GDM1 (cell line): ENCODE results near the gene PDCD1.
"Not testable (repeated sequence)": the region's sequence is repeated elsewhere in the genome, so short reads cannot be mapped to it uniquely, and the experiment has no call there.

ENCODE experiments used
- DNase-seq: peaks from one replicate; lab custom pipeline; 2025; lab: John Stamatoyannopoulos, UW

Gene PDCD1

DNA sequence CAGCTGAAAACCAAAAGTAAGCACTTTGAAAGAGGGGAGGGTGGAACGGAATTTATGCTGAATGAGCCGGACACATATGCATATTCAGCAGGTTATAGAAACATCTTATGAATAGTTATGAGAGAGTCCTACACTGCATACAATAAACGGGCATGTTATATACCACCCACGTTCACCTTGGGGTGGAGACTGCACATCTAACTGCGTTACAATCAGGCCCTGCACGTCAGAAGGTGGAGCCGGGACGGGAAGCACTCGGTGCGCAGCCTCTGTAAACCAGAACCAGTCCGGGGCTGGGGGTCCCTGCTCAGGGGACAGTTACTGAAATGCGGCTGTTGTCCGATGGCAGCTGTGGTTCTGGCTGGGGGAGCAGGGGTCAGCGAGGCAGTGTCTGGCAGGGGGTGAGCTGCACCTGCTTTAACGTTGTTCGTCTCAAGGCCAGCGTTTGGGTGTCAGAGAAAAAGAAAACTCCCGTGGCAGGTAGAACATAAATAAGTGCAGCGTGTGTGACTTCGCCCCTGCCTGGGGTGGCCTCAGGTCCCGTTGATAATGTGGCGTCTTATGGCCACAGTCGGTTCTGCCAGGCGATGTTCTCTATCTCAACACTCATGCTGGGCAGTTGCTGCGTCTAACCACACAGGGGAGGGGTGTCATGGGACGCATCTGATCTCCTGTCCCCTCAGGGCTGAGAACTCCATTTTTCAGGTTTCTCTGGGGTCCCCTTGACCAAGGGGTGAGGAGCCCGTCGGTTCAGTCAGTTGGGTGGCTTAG, 24.8 kb downstream of the PDCD1 start:
- not testable (repeated sequence) for DNase-seq

DNA sequence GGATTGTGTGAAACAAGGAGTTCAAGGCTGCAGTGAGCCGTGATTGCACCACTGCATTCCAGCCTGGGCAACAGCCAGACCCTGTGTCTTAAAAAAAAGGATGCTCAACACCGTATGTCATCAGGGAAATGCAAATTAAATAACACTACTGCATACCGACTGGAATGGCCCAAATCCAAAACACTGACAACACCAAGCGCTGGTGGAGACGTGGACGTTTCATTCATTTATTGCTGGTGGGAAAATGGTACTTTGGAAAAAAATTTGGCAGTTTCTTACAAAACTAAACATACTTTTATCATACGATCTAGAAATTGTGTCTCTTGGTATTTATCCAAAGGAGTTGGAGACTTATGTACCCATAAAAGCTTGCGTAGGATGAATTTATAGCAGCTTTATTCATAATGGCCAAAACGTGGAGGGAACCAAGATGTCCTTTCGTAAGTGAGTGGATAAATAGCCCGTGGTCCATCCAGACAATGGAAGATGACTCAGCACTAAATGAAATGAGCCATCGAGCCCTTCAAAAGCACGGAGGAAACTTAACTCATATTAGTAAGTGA, 25.5 kb downstream of the PDCD1 start:
- no peak for DNase-seq

DNA sequence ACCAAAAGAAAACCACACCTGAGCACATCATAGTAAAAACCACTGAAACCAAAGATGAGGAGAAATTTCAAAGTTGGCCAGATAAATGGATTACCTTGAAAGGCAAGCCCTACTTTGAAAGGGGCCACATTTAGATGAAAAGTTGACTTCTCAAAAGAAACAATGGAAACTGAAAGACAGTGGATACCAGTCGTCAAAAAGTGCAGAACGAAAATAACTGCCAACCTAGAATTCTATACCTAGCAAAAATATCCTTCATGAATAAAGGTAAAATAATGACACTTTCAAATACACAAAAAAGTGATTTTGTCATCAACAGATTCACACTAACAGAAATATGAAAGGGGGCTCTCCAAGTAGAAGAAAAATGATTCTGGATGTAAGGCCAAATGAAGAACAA, 31.3 kb downstream of the PDCD1 start:
- DNase-seq, result no peak

DNA sequence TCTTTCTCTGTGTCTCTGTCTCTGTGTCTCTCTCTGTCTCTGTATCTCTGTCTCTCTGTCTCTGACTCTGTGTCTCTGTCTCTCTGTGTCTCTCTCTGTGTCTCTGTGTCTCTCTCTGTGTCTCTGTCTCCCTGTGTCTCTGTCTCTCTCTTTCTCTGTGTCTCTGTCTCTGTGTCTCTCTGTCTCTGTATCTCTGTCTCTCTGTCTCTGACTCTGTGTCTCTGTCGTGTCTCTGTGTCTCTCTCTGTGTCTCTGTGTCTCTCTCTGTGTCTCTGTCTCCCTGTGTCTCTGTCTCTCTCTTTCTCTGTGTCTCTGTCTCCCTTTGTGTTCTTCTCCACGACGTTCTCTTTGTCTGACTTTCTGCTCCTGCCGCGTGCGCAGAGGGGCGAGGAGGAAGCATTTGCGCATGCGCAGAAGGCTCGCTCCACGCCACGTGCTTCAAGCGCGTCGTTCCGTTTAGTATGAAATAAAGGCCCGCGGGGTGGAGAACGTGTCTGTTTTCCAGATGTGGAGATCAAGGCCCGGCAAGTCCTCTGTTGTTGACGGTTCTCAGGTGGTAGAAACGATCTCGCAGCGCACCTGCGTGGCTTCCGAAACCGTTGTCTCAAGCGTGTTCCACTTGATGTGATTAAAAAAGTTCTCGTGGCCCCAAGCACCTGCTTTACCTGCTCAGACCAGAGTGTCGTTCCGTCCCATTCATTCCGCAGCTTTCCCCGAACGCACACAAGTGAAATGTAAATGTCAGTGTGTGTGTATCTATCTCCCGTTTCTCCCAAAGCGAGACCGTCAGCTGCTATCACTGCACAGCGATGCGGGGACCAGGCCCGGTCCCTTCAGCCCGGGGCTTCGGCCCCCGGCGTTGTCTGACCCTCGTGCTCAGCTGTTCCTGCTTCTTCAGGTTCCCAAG, 34.9 kb downstream of the PDCD1 start:
- not testable (repeated sequence) for DNase-seq

DNA sequence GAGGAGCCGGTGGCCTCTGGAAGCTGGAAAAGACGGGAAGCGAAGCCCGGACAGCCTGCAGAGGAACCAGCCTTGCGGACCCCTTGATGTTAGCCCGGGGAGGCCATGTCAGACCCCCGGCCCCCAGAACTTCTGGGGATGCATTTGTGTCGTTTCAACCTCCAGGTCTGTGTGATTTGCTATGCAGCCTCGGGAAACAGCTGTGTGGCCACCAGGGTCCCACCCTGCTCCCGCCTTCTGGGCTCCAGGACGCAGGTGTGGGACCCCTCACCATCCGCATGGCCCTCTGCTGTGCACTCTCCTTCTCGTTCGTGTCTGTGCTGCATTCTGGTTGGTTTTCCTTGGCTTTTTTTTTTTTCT, 36.5 kb downstream of the PDCD1 start:
- DNase-seq, result no peak

- no peak for DNase-seq
These were observed 37.0 kb downstream of the PDCD1 start for GRCh38 chr2:241821460-241822263.

DNA sequence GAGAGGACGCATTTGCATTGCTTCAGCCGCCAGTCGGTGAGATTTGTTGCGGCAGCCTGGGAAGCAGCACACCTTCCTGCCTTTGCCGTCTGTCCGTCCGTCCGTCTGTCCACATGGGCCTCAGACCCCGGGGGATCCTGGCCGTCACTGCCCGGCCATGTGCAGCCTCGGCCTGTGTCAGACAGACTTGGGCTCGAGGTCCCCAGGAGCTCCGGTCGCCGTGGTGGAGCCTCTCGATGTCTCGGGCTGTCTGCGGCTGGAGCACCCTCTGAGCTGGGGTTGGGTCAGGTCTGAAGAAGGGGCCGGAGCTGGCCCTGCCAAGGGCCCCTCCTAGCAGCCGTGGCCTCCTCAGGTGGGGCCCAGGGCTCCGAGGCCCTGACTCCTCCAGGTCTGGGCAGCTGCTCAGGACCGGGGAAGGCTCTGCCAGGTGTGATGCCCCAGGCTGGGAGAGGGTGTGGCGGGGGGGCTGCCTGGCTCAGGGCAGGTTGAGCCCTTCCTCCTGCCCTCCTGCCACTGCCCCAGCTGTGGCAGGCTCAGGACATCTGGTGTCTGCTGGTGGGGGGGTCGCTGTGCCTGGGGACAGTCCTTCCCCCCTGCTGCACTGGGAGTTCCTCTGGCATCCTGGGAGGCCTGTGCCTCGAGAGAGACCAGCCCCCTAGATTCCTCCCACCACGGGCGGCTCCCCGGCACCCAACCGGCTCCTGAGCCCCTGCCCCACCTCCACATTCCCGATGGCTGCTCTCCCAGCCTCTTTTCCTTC, 37.9 kb downstream of the PDCD1 start:
- no peak for DNase-seq

GRCh38 chr2:241819947-241820624, 38.6 kb downstream of the PDCD1 start:
- DNase-seq, result not testable (repeated sequence)

GRCh38 chr2:241818943-241819270, 39.8 kb downstream of the PDCD1 start:
- no peak for DNase-seq

DNA sequence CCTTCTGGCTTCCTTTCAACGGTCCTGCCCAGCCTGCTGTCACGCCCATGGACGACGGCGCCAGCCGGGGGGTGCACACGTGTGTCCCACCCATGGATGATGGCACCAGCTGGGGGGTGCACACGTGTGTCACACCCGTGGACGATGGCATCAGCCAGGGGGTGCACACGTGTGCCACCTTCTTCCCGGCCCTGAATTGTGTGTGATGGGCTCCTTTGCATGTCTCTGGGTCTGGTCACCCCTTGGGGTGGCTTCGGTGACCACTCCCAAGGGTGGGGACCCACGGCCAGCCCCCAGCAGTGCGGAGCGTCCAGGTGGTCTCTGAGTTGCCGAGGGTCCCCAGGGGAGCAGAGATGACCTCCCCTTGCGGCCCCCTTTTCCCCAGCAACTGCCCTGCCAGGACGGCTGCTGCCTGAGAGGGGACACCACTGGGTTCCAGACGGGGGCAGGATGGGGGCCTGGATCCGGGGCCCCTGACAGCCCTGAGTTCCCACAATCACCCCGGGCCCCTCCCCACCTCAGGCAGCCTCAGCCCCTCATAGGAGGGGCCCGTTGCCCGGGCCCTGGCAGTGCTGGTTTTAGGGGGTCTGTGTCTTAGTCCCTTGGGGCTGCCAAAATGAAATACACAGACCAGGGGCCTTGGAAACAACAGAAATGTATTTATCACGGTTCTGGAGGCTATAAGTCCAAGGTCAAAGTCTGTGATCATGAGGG, 40.3 kb downstream of the PDCD1 start:
- DNase-seq, result no peak

- DNase-seq, result not testable (repeated sequence)
These were observed 40.9 kb downstream of the PDCD1 start for GRCh38 chr2:241817821-241818215.

DNA sequence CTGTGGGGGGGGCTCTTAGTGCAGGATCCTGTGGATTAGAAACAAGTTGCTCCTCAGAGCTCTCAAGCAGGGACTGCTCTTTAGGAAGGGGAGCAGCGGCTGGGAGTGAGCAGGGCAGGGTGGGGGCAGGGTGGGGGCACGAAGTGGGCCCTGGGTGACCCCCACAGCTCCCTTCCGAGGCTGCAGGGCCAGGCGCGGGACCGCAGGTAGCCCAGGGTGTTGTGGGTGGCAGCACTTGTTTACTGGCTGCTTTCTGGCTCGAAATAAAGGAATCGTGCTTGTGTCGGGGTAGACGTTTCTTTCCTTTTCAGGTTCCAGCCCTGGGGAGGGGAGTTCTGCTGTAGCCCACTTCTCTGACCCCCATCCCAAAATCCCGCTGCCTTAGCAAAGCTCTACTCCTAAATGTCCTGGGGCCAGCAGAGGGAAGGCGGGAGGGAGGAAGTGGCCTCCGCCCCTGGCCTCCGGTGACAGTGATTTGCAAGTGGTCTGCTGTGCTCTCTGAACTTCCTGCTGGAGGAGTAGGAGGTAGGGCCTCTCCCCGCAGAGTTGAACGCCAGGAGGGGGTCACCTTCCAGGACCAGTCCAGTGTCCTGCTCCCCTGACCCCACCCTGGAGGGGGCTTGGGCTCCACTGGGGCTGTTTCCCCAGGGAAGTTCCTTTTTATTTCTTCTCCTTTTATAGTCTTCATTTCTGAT, 41.4 kb downstream of the PDCD1 start:
- DNase-seq, result no peak

GRCh38 chr2:241816431-241817121, 42.1 kb downstream of the PDCD1 start:
- DNase-seq, result no peak

DNA sequence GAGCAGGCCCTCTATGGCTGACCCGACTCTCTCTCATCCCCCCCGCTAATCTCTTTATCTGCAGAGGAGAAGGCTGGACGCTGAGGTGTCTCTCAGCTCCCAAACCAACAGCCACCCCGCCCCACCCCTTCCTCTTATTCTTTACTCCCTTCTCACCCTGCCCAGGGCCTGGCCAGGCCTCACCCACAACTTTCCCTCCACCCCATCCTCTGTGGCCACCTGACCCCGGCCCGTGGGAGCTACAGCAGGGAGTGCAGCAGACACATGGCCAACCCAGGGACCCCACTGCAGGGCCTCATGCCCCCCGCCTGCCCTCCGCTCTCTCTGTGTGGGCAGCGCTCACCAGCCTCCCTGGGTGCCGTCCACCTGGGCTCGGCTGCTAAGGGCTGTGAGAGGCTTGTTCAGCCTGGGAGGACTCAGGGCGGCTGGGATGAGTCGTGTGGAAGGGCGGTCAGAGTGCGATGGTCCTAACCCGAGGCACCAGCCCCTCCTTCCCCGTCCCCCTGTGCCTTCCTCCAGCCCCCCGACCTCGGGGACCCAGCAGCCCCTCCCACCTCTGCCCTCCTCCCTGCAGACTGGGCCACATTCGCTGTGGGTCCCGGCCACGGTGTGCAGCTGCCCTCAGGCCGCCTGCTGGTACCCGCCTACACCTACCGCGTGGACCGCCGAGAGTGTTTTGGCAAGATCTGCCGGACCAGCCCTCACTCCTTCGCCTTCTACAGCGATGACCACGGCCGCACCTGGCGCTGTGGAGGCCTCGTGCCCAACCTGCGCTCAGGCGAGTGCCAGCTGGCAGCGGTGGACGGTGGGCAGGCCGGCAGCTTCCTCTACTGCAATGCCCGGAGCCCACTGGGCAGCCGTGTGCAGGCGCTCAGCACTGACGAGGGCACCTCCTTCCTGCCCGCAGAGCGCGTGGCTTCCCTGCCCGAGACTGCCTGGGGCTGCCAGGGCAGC, 42.9 kb downstream of the PDCD1 start:
- no peak for DNase-seq

DNA sequence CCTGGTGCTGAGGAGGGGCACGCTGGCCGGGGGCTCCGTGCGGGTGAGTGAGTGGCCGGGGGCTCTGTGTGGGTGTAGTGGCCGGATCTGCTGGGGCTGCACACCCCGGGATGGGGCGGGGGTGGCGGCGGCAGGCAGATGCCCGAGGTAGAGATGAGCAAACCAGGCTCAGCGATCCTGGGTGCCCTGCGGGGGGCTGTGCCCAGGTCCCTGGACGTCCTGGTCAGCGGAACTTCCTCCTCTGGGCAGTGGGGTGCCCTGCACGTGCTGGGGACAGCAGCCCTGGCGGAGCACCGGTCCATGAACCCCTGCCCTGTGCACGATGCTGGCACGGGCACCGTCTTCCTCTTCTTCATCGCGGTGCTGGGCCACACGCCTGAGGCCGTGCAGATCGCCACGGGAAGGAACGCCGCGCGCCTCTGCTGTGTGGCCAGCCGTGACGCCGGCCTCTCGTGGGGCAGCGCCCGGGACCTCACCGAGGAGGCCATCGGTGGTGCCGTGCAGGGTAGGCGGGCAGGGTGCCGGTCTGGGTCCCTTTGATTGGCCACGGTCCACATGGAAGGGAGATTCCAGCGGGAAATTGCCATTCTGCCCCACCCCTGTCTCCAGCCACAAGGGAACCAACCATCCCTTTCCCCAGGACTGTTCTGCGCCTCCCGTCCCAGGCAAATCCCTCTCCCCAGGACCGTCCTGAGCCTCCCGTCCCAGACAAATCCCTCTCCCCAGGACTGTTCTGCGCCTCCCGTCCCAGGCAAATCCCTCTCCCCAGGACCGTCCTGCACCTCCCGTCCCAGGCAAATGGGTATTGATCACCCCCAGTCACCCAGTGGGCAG, 43.8 kb downstream of the PDCD1 start:
- DNase-seq, result no peak

DNA sequence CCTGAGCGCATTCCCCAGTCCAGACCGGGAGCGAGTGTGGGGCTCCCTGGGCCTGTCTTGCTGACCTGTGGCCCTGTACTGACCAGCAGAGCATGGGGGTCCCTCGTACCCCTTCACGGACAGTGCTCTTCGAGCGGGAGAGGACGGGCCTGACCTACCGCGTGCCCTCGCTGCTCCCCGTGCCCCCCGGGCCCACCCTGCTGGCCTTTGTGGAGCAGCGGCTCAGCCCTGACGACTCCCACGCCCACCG, 44.4 kb downstream of the PDCD1 start:
- DNase-seq, result no peak
